Activated CD4-positive, CD25-positive, alpha-beta regulatory T cell treated with anti-CD3 and anti-CD28 coated beads, Interleukin-2, amount 50 U/mL, for 24 hours (primary cell): ENCODE data around the gene TRPM5.

ENCODE experiments used
- ATAC-seq, 2 donors: fragments of 150-1000 bp; cut with Tn5 transposase; one replicate each; pipeline ENCODE4 v1.10.0; 2021; ENCODE audit warnings: mild to moderate bottlenecking in 1 of 2, moderate library complexity in 1 of 2

The TRPM5 gene

GRCh38 chr11:2451916-2452315 lies 7.6 kb upstream of the TRPM5 start:
- ATAC-seq = no peak

DNA sequence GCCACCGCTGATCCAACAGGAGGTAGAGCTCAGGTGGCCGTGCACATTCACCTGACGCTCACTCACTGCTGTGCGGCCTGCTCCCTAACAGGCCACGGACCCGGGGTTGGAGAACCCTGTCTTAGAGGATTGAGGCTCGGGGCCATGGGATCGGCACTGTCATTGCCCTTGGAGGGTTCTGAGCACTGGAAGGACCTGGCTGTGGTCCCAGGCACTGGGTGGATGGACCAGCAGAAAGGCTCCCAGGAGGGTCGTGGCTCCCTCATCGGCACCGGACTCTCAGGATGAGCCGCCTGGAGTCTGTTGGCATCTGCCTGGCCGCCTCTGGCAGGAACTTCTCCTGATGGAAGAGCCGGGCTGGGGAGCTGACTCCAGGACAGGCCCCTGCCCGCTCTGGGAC lies 7.0 kb upstream of the TRPM5 start:
- ATAC-seq = no peak

DNA sequence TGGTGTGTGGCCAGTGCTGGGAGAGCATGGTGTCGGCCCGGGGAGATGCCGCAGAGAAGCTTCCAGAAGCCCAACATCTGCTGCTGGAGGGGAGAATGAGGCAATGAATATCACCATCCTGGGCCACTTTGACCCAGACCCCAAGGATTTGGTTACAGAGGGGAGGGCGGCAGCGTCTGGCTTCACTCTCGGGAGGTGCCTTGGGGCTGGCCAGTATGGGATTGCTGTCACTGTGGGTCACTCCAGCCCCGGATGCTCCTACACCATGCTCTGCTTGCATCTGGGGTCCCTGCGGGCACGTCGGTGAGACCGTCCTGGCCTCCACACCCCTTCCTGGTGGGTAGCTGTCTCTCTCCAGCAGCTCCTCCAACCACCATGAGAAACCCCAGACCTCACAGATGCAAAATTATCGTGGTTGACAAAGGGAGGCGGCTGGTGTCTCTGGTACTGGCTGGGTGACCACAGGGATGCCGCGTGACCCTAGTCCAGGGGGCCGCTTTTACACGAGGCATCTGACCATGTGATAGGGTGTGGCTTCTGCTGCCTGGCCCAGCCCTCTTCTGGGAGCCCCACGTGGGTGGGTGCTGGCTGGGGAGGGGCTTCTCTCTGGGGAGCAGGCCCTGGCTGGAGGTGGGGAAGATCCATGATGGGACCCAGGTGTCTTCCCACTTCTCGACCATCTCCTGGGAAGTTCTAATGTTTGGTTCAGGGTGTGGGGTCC lies 6.2 kb upstream of the TRPM5 start:
- ATAC-seq = no peak

- no peak for ATAC-seq
Measured at GRCh38 chr11:2449548-2450320, 5.4 kb upstream of the TRPM5 start.

DNA sequence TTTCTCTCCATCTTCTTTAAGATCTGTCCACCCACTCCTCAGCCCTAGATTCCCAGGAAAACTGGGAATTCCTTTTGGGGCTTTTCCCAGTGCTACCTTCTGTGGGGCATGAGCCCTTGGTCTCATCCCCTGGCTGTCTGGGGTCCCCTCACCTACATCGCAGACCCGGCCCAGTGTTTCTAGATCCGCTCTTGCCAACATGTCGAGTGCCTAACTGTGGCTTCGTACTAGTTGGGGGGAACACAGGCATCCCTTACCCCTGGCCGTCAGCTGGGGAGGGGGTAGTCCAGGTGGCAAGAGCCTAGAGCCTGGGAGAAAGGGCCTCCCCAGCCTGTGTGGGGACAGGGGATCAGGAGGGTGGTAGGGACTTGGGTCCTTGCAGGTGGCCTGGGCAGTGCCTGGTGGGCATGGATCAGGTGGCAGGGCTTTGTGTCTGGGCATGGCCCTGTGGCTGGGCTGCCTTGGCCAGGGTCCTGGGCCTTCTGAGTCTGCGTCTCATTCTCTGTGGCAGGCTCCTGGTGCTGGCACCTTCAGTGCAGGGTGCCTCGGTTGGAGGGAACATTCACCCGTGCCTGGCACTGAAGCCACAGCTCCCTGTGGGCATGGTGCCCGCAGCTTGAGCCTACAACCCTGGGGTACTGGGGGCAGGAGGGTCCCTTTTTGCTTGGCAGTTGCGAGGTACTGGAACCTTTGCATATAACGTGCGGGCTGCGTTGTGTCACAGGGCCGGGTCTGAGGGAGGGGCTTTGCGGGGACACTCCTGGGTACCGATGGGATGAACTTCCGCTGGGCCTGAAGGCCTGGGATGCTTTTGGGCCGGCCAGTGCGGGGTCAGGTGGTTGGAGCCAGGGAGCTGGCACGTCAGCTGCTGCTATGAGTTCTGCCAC lies 4.6 kb upstream of the TRPM5 start:
- ATAC-seq = no peak

GRCh38 chr11:2447951-2448650 lies 3.8 kb upstream of the TRPM5 start:
- ATAC-seq = no peak

DNA sequence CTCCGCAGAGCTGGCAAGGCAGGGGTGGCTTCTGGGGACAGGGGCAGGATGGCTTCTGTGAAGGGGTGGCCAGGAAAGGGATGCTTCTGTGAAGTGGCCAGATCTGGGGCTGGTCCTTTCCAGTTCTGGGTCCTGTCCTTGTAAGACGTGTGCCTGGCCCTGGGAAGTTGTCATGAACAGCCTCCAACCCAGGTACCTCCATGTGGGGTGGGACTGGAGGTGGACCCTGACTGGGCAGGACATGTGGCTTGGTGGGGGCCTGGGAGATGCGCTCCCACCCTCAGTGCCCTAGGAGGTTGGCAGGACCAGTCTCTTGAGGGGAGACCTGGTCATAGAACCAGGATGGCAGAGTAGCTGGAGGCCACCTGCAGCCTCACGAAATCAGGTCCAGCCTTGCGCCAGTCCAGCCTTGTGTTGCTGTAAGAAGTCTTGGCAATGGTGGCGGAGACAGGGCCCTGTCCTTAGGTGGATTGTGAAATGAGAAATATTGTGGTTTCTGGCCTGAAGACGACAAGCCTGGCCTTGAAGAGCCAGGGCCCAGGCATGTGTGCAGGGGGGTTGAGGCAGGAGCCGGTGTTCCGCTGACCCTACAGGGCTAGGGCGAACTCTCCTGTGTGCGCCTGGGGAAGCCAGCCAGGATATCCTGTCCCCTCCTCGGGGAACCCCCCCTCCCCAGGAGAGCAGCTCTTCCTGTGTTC lies 3.1 kb upstream of the TRPM5 start:
- ATAC-seq = no peak

- ATAC-seq = no peak
Measured at GRCh38 chr11:2446590-2447252, 2.4 kb upstream of the TRPM5 start.

GRCh38 chr11:2445746-2446551 lies 1.6 kb upstream of the TRPM5 start:
- ATAC-seq = no peak

- ATAC-seq = peak; percentile 63 to 64
Measured at GRCh38 chr11:2444821-2445745, 769 bp upstream of the TRPM5 start, which contains the start of gene KCNQ1. Gene KCNQ1 (plus strand): TSS chr11:2445008. CDS start chr11:2445099, 91 bp downstream.

- ATAC-seq = no peak
Measured at GRCh38 chr11:2443406-2443805, 908 bp downstream of the TRPM5 start.

DNA sequence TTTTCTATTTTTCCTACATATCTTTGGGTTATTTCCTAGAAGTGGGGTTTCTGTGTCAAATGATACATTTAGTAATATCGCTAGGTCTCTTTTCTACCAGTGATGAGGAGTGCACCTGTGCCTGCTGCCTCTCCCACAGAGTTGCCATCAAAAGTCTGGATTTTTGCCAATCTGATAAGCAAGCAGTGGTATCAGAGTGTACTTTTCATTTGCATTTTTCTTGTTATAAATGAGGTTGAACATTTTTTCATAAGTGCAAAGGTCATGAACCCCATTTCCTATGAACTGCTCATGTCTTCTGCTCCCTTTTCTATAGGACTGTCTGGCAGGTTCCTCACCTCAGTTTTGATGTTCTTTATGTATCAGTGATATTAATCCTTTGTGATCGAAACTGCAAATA lies 1.7 kb downstream of the TRPM5 start:
- peak; percentile 46 to 64 for ATAC-seq

- ATAC-seq = no peak
Measured at GRCh38 chr11:2441171-2441570, 3.1 kb downstream of the TRPM5 start.

DNA sequence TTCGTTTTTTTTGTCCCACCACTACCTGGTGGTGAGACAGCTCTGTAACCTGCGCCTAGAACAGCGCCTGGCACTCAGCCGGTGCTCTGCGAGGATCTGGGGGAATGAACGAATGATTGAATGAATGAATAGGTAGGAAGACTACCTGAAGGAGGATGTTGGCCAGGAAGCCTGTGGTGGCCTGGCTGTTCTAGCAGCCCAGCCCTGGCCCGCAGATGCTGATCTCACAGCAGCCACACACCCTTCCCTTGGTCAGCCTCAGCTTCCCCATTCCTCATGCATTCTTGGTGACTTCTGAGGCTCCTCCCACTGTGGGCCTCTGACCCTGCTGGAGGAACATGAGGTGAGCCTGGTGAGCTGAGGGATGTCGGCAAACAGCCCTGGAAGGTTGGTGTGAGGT lies 3.7 kb downstream of the TRPM5 start:
- ATAC-seq = no peak

DNA sequence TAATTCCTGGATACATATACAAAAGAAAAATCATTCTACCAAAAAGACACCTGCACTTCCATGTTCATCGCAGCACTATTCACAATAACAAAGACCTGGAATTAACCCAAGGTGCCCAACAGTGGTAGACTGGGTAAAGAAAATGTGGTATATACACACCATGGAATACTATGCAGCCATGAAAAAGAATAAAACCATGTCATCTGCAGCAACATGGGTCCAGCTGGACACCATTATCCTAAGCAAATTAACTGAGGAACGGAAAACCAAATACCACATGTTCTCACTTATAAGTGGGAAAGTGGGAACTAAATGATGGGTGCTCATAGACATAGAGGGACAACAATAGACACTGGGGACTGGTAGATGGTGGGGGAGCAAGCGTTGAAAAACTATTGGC lies 4.5 kb downstream of the TRPM5 start:
- ATAC-seq = no peak

DNA sequence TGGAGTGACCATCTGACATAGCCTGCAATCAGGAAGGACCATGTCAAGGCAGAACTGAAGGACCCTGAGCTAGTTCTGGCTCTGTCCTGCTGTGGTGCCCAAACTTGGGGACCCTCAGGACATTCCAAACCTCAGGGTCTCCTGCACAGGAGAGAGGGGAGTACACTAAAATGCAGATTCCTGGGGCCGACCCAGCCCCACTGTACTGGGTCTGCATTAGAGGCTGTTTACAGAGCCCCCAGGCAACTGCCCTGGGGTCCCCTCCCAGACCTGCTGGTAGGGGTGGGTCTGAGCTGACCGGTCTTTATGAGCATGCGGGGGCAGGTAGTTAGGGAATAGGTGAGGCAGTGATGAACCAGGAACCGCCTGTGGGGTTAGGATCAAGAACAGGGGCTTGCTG lies 6.8 kb downstream of the TRPM5 start:
- ATAC-seq = no peak

DNA sequence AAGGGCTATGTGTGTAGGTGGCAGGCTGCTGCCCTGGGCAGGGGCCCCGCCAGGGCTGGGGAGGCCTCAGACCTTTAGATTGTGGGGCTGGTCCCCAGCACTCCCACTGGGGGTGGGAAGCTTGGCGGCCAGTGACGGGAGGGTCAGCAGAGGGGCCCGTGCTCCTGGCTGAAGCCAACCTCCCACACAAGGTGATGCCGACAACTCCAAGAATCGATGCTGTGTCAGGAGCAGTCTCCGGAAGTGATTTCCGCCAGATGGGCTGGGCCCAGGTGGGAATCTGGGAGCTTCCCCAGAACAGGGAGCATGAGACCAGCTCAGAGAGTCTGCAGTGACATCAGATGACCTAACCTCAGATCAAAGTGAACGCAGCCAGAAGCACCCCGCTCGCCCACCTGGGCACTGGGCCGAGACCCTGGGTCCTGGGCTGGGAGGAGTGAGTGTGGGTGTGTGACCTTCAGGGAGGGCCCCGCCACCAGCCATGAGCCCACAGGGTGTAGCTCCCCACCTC lies 7.7 kb downstream of the TRPM5 start:
- ATAC-seq = no peak

DNA sequence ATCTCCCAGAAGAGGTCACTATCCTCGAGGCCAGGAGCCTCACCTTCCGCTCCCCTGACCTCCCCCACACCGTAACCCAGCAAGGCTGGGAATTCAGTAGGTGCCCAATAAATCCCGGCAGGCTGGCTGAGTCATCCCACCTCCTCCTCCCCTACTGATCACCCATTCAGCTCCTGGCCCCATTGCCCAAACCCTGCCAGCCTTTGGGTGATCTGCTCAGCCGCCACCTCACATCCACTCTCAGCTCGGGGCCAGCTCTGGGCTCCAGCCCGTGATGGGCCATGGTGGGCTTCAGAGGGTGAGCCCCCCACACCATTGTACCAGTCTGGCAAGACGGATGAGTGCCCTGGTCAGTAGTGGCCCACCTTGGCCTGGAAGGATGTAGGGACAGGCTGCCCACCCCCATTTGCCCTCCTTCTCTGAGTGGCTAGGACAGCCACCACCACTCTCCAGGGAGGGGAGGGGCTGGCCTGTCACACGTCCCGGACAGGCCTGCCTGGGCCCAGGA lies 8.2 kb downstream of the TRPM5 start:
- ATAC-seq = no peak
